Measurements from ENCODE around the gene TXNL1. TPM values are rescaled to one million over a fixed set of nuclear protein-coding genes. Genes with fewer than 3 reads are reported as not detected.

The TXNL1 gene
- 10 to 100 TPM in 2 of 4 donors, 1 to 10 TPM in 2; 5.6 to 67.3 (median 37.1) TPM for total RNA-seq

DNA sequence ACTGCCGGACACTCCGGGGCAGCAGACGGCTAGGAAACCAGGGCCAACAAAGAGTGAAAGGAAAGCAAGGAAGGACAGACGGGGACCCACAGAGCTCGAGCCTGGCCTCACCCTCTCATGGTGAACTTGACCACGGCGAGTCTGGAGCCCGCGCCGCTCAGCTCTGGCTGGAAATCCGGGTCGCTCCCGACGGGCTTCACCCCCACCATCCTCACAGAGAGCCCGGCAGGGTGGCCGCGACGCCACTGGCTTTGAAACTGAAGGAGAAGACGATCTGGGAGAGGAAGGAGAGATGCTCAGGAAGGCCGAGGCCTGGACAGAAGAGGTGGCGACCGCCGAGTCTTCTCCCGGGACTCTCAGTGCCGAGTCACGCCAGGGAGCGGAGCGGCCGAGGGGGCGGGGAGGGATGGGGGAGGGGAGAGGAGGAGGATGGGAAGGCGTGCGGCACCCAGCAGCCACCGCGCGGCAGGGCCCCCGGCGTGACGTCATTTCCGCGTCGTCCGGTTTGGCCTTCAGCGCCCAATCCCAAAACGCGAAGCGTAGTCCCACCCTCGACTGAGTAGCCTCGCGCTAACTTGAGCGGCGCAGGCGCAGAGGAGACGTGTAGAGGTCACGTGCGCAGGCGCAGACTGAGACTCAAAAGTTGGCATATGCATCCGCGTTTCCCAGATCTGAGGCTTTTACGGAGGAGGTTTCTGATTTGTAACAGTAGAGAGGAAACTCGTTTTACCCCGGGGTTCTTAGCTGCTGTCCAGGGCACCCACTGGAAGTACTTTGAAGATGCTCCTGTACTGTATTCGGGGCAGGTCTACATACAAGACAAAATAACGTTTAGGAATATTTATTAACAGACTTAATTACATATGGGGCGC is at the start of gene TXNL1:
Gene TXNL1 (minus strand): TSS at position 361 of the 872 bp plus-strand sequence. CDS start 152 bp downstream, at position 209.
- Histone ChIP-seq H3K27me3 (no peaks in the 10 kb centered on the region), H3K9me3 (no peaks in the 10 kb centered on the region), H3K27ac (peak within 1 kb of the TSS; percentile 97), H3K4me1 (no peaks in the 10 kb centered on the region), H3K4me3 (peak within 1 kb of the TSS; percentile 95 to 100), H3K36me3 (no peaks in the 10 kb centered on the region)
- peak; percentile 60 to 76 for TF ChIP-seq POLR2A (IDR thresholded peaks at IDR 0.05)
- TF ChIP-seq, protein P1, sequence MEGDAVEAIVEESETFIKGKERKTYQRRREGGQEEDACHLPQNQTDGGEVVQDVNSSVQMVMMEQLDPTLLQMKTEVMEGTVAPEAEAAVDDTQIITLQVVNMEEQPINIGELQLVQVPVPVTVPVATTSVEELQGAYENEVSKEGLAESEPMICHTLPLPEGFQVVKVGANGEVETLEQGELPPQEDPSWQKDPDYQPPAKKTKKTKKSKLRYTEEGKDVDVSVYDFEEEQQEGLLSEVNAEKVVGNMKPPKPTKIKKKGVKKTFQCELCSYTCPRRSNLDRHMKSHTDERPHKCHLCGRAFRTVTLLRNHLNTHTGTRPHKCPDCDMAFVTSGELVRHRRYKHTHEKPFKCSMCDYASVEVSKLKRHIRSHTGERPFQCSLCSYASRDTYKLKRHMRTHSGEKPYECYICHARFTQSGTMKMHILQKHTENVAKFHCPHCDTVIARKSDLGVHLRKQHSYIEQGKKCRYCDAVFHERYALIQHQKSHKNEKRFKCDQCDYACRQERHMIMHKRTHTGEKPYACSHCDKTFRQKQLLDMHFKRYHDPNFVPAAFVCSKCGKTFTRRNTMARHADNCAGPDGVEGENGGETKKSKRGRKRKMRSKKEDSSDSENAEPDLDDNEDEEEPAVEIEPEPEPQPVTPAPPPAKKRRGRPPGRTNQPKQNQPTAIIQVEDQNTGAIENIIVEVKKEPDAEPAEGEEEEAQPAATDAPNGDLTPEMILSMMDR (IDR thresholded peaks at IDR 0.05), result peak in 1 of 4 experiments; percentile 2
- intact Hi-C loops (cut with DNase I; ENCODE audit: low total_unique reads), result no loop called here
- DNase-seq, result peak; percentile 99 to 100

DNA sequence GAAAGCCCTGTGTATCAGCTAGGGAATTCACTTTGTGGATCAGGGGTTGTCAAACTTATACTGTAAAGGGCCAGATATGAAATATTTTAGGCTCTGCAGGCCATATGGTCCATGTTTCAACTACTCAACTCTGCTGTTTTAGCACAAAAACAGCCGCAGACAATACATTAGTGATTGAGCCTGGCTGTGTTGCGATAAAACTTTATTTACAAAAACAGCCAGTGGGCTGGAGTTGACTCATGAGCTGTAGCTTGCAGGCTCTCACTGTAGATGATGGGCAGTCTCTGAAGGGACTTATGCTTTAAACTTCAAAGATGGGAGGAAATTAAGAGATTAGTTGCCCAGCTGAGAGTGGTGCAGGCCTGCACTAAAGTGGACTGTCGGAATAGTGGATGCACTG is 45.9 kb upstream of the TXNL1 start:
- H3K9me3 ChIP-seq, result no peaks in the 10 kb centered on the region
- DNase-seq, result no peak
- no peaks in the 10 kb centered on the region for H3K4me1 ChIP-seq
- no peaks in the 10 kb centered on the region for H3K36me3 ChIP-seq
- TF ChIP-seq, protein P1 (IDR thresholded peaks at IDR 0.05), result no peak
- no peak for TF ChIP-seq POLR2A (IDR thresholded peaks at IDR 0.05)
- H3K27me3 ChIP-seq, result no peaks in the 10 kb centered on the region
- no peak overlapping the region for H3K27ac ChIP-seq
- H3K4me3 ChIP-seq, result no peak overlapping the region
- intact Hi-C loops (cut with DNase I; ENCODE audit: low total_unique reads), result no loop called here

- Histone ChIP-seq H3K27ac (no peak overlapping the region), H3K4me1 (no peaks in the 10 kb centered on the region), H3K36me3 (no peaks in the 10 kb centered on the region), H3K27me3 (no peaks in the 10 kb centered on the region), H3K4me3 (no peak overlapping the region), H3K9me3 (no peaks in the 10 kb centered on the region)
- TF ChIP-seq, protein P1 (IDR thresholded peaks at IDR 0.05), result no peak
- TF ChIP-seq POLR2A (IDR thresholded peaks at IDR 0.05), result no peak
- no peak for DNase-seq
- intact Hi-C loops (cut with DNase I; ENCODE audit: low total_unique reads), result no loop called here
These were observed 40.6 kb upstream of the TXNL1 start for GRCh38 chr18:56678836-56679565.

- intact Hi-C loops (cut with DNase I; ENCODE audit: low total_unique reads), result no loop called here
- Histone ChIP-seq H3K27me3 (no peaks in the 10 kb centered on the region), H3K9me3 (no peaks in the 10 kb centered on the region), H3K27ac (no peak overlapping the region), H3K4me1 (no peaks in the 10 kb centered on the region), H3K36me3 (no peaks in the 10 kb centered on the region), H3K4me3 (no peak overlapping the region)
- no peak for TF ChIP-seq POLR2A (IDR thresholded peaks at IDR 0.05)
- DNase-seq, result no peak
These were observed 38.2 kb upstream of the TXNL1 start for GRCh38 chr18:56676639-56677038.

DNA sequence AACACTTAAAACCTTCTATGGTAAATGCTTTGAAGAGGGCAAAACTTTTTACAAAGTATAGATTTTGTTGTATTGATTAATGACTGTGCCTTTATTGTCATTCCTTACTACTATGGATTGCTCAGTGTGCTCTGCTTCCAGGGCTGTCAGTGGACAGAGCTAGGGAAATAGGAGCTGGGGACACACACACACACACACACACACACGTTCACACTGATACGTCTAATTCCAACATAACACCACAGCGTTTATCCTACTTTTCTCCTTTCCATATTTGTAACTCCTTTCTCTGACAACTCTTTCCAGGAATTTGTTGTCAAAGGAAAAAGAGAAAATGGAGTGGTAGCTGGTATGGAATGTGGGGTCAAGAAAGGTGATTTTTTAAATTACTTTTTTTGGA is 34.6 kb upstream of the TXNL1 start:
- no peak overlapping the region for H3K4me3 ChIP-seq
- H3K4me1 ChIP-seq, result no peaks in the 10 kb centered on the region
- H3K9me3 ChIP-seq, result no peaks in the 10 kb centered on the region
- no peaks in the 10 kb centered on the region for H3K27me3 ChIP-seq
- H3K27ac ChIP-seq, result no peak overlapping the region
- no peak for DNase-seq
- intact Hi-C loops (cut with DNase I; ENCODE audit: low total_unique reads), result no loop called here
- H3K36me3 ChIP-seq, result no peaks in the 10 kb centered on the region
- TF ChIP-seq POLR2A (IDR thresholded peaks at IDR 0.05), result no peak
- TF ChIP-seq, protein P1 (IDR thresholded peaks at IDR 0.05), result no peak

Measured in uterus (tissue), 4 donors.